NT2/D1 (cell line): Measurements from ENCODE around the gene ZMYND19.

ENCODE experiments used
- DNase-seq: peaks from one replicate; pipeline ENCODE4 v3.0.0-alpha.2; 2011; ENCODE audit warnings: low read depth, low spot score
- H3K27me3 ChIP-seq: 2 replicates; pipeline ENCODE4 v1.6.0; 2011; ENCODE audit warnings: mild to moderate bottlenecking; ENCODE audit not compliant: insufficient read length, insufficient read depth
- H3K36me3 ChIP-seq: 2 replicates; pipeline ENCODE4 v1.6.1; 2011; ENCODE audit warnings: mild to moderate bottlenecking, low read length, mixed read lengths; ENCODE audit not compliant: insufficient read depth, insufficient read length
- H3K4me1 ChIP-seq: 2 replicates; pipeline ENCODE4 v1.5.1; 2011; ENCODE audit not compliant: insufficient read depth, insufficient read length
- H3K4me3 ChIP-seq: 2 replicates; pipeline ENCODE4 v1.5.1; 2011; ENCODE audit warnings: low read depth; ENCODE audit not compliant: insufficient read length
- H3K9ac ChIP-seq: 2 replicates; pipeline ENCODE4 v1.6.0; 2011; ENCODE audit warnings: low read depth; ENCODE audit not compliant: insufficient read length
- H3K9me3 ChIP-seq: 2 replicates; pipeline ENCODE4 v1.5.1; 2011; ENCODE audit warnings: mild to moderate bottlenecking, low read length; ENCODE audit not compliant: insufficient read depth
- SUZ12 ChIP-seq: IDR thresholded peaks from 2 replicates; pipeline ENCODE4 v1.6.1; 2011; ENCODE audit not compliant: insufficient read length, insufficient read depth; ENCODE audit errors: extremely low read depth
- YY1 ChIP-seq: IDR thresholded peaks from 2 replicates; pipeline ENCODE4 v1.6.1; 2011; ENCODE audit not compliant: insufficient read length, insufficient read depth
- ZNF274 ChIP-seq: IDR thresholded peaks from 2 replicates; pipeline ENCODE4 v1.6.1; 2011; ENCODE audit warnings: mild to moderate bottlenecking, low read depth, low read length

ZMYND19 gene

GRCh38 chr9:137592767-137593166, 2.5 kb upstream of the ZMYND19 start:
- peaks cover 21% of the 10 kb centered on the region for H3K36me3 ChIP-seq
- TF ChIP-seq YY1 (no peak), SUZ12 (no peak), ZNF274 (no peak)
- DNase-seq = no peak

GRCh38 chr9:137590123-137590468, 216 bp downstream of the ZMYND19 start:
- Histone ChIP-seq H3K4me1 (peaks cover 22% of the 10 kb centered on the region), H3K36me3 (peaks cover 48% of the 10 kb centered on the region), H3K4me3 (peak overlapping the region; percentile 96), H3K9me3 (no peaks in the 10 kb centered on the region), H3K27me3 (no peaks in the 10 kb centered on the region), H3K9ac (peak overlapping the region; percentile 99)
- DNase-seq = no peak
- TF ChIP-seq SUZ12 = no peak

More at GRCh38 chr9:137592767-137593166, 2.5 kb upstream of the ZMYND19 start:
- H3K27me3 ChIP-seq = no peaks in the 10 kb centered on the region
- H3K4me3 ChIP-seq = no peak overlapping the region
- peaks cover 19% of the 10 kb centered on the region for H3K4me1 ChIP-seq
- peak overlapping the region; percentile 36 for H3K9ac ChIP-seq
- H3K9me3 ChIP-seq = no peaks in the 10 kb centered on the region

GRCh38 chr9:137589441-137590122, 730 bp downstream of the ZMYND19 start:
- Histone ChIP-seq H3K36me3 (peaks cover 53% of the 10 kb centered on the region), H3K9ac (peak overlapping the region; percentile 99), H3K27me3 (no peaks in the 10 kb centered on the region), H3K9me3 (no peaks in the 10 kb centered on the region), H3K4me3 (peak overlapping the region; percentile 96), H3K4me1 (peaks cover 22% of the 10 kb centered on the region)
- TF ChIP-seq ZNF274 = no peak
- no peak for TF ChIP-seq YY1
- no peak for TF ChIP-seq SUZ12
- no peak for DNase-seq

- H3K4me3 ChIP-seq = peak overlapping the region; percentile 96
- H3K4me1 ChIP-seq = peaks cover 22% of the 10 kb centered on the region
- DNase-seq = no peak
- H3K9me3 ChIP-seq = no peaks in the 10 kb centered on the region
- TF ChIP-seq ZNF274 = no peak
- H3K9ac ChIP-seq = peak overlapping the region; percentile 99
- no peaks in the 10 kb centered on the region for H3K27me3 ChIP-seq
- H3K36me3 ChIP-seq = peaks cover 60% of the 10 kb centered on the region
Measured at GRCh38 chr9:137588891-137589290, 1.4 kb downstream of the ZMYND19 start.

GRCh38 chr9:137588311-137588710, 2.0 kb downstream of the ZMYND19 start:
- no peak for TF ChIP-seq ZNF274
- TF ChIP-seq YY1 = no peak
- no peak for TF ChIP-seq SUZ12
- Histone ChIP-seq H3K4me3 (no peak overlapping the region), H3K27me3 (no peaks in the 10 kb centered on the region), H3K9ac (peak overlapping the region; percentile 99), H3K9me3 (no peaks in the 10 kb centered on the region), H3K4me1 (peaks cover 22% of the 10 kb centered on the region), H3K36me3 (peaks cover 66% of the 10 kb centered on the region)
- no peak for DNase-seq

- Histone ChIP-seq H3K9me3 (no peaks in the 10 kb centered on the region), H3K9ac (no peak overlapping the region), H3K36me3 (peaks cover 76% of the 10 kb centered on the region), H3K4me1 (peaks cover 23% of the 10 kb centered on the region), H3K4me3 (no peak overlapping the region), H3K27me3 (no peaks in the 10 kb centered on the region)
- DNase-seq = no peak
- TF ChIP-seq ZNF274 (no peak), SUZ12 (no peak), YY1 (no peak)
Measured at GRCh38 chr9:137586854-137587253, 3.5 kb downstream of the ZMYND19 start.

- Histone ChIP-seq H3K4me3 (no peak overlapping the region), H3K4me1 (peaks cover 34% of the 10 kb centered on the region), H3K27me3 (no peaks in the 10 kb centered on the region), H3K36me3 (peaks cover 89% of the 10 kb centered on the region), H3K9ac (no peak overlapping the region), H3K9me3 (no peaks in the 10 kb centered on the region)
- TF ChIP-seq SUZ12 (no peak), ZNF274 (no peak), YY1 (no peak)
- no peak for DNase-seq
Measured at GRCh38 chr9:137583957-137584356, 6.4 kb downstream of the ZMYND19 start.

- H3K36me3 ChIP-seq = peaks cover 83% of the 10 kb centered on the region
- DNase-seq = no peak
- no peak overlapping the region for H3K4me3 ChIP-seq
- TF ChIP-seq SUZ12 = no peak
- no peak for TF ChIP-seq ZNF274
- TF ChIP-seq YY1 = no peak
- H3K9me3 ChIP-seq = no peaks in the 10 kb centered on the region
- peaks cover 28% of the 10 kb centered on the region for H3K4me1 ChIP-seq
- no peaks in the 10 kb centered on the region for H3K27me3 ChIP-seq
- no peak overlapping the region for H3K9ac ChIP-seq
Measured at GRCh38 chr9:137583347-137583746, 7.0 kb downstream of the ZMYND19 start.
